Gastroesophageal sphincter (tissue), 3 donors: ENCODE results near the gene CDC27.

Source experiments
- POLR2A ChIP-seq, 2 donors: fragments of 450-650 bp; IDR thresholded peaks; one replicate each; pipeline ENCODE4 v1.6.1; 2017; ENCODE audit warnings: antibody characterized with exemption in 2 of 2, mild to moderate bottlenecking in 2 of 2, moderate library complexity in 1 of 2
- TF ChIP-seq, protein P1 (sequence below), 4 experiments: fragments of 200-600 bp in 2 of 4; fragments of 450-650 bp in 2 of 4; sonication (generic) in 1 of 4; IDR thresholded peaks; one replicate each; pipeline ENCODE4 v1.5.1; 2017 to 2019; ENCODE audit warnings: antibody characterized with exemption in 4 of 4, mild to moderate bottlenecking in 2 of 4, moderate library complexity in 2 of 4

DNA sequence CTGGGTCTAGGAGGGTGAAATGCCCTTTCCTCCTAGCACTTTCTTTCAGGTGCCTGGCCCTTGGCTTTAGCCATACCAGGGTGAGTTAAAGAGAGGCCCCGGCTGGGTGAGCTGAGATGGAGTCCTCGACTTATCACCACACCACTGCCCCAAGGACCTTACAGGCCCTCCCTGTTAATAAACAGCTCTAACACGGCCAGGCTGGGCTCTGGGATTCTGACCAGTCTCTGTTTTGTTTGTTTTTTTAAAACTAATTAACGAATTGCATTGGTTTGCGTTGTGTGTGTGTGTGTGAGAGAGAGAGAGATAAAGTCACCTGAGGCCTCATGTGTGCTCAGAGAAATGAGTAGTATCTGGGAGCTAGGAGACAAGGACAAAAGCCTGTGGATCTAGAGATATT is 34.4 kb upstream of the CDC27 start:
- TF ChIP-seq POLR2A (IDR thresholded peaks at IDR 0.05), result no peak
- TF ChIP-seq, protein P1, sequence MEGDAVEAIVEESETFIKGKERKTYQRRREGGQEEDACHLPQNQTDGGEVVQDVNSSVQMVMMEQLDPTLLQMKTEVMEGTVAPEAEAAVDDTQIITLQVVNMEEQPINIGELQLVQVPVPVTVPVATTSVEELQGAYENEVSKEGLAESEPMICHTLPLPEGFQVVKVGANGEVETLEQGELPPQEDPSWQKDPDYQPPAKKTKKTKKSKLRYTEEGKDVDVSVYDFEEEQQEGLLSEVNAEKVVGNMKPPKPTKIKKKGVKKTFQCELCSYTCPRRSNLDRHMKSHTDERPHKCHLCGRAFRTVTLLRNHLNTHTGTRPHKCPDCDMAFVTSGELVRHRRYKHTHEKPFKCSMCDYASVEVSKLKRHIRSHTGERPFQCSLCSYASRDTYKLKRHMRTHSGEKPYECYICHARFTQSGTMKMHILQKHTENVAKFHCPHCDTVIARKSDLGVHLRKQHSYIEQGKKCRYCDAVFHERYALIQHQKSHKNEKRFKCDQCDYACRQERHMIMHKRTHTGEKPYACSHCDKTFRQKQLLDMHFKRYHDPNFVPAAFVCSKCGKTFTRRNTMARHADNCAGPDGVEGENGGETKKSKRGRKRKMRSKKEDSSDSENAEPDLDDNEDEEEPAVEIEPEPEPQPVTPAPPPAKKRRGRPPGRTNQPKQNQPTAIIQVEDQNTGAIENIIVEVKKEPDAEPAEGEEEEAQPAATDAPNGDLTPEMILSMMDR (IDR thresholded peaks at IDR 0.05), result no peak
